ENCODE data around the gene TRMT61A. TPM values are rescaled to one million over a fixed set of nuclear protein-coding genes. Genes with fewer than 3 reads are reported as not detected.
"Not testable (repeated sequence)": the region's sequence is repeated elsewhere in the genome, so short reads cannot be mapped to it uniquely, and the experiment has no call there.

TRMT61A gene
- total RNA-seq, 1 experiment from 2014 or later, result 13.4 TPM

- DNase-seq, result peak; percentile 78
- H3K36me3 ChIP-seq (replicated peaks; ENCODE audit: control insufficient read depth, insufficient read depth, low read length), result peaks cover 10% of the 10 kb centered on the region
- peaks cover 15% of the 10 kb centered on the region for H3K27me3 ChIP-seq (ENCODE audit: control insufficient read depth, insufficient read depth, low read length)
- H3K4me3 ChIP-seq (ENCODE audit: insufficient read depth, low read depth, low read length), result no peak overlapping the region
Measured at GRCh38 chr14:103523575-103523954, 5.4 kb upstream of the TRMT61A start.

GRCh38 chr14:103524002-103524935 lies 4.7 kb upstream of the TRMT61A start:
- peaks cover 15% of the 10 kb centered on the region for H3K27me3 ChIP-seq (ENCODE audit: control insufficient read depth, insufficient read depth, low read length)
- peak; percentile 69 for DNase-seq
- peaks cover 9% of the 10 kb centered on the region for H3K36me3 ChIP-seq (replicated peaks; ENCODE audit: control insufficient read depth, insufficient read depth, low read length)
- H3K4me3 ChIP-seq (ENCODE audit: insufficient read depth, low read depth, low read length), result no peak overlapping the region

GRCh38 chr14:103525430-103526246 lies 3.4 kb upstream of the TRMT61A start:
- not testable (repeated sequence) for DNase-seq

GRCh38 chr14:103526247-103526913 lies 2.6 kb upstream of the TRMT61A start:
- H3K36me3 ChIP-seq (replicated peaks; ENCODE audit: control insufficient read depth, insufficient read depth, low read length), result no peaks in the 10 kb centered on the region; the same call in 1 of the 2 replicates
- H3K4me3 ChIP-seq (ENCODE audit: insufficient read depth, low read depth, low read length), result no peak overlapping the region
- DNase-seq, result no peak
- peaks cover 15% of the 10 kb centered on the region for H3K27me3 ChIP-seq (ENCODE audit: control insufficient read depth, insufficient read depth, low read length)

More at GRCh38 chr14:103525430-103526246, 3.4 kb upstream of the TRMT61A start:
- not testable (repeated sequence) for H3K4me3 ChIP-seq (ENCODE audit: insufficient read depth, low read depth, low read length); H3K36me3 ChIP-seq (replicated peaks; ENCODE audit: control insufficient read depth, insufficient read depth, low read length)
- H3K27me3 ChIP-seq (ENCODE audit: control insufficient read depth, insufficient read depth, low read length), result peaks cover 15% of the 10 kb centered on the region

- no peak for DNase-seq
- Histone ChIP-seq H3K36me3 (replicated peaks; ENCODE audit: control insufficient read depth, insufficient read depth, low read length) (no peaks in the 10 kb centered on the region; the same call in 1 of the 2 replicates), H3K4me3 (ENCODE audit: insufficient read depth, low read depth, low read length) (no peak overlapping the region), H3K27me3 (ENCODE audit: control insufficient read depth, insufficient read depth, low read length) (peaks cover 15% of the 10 kb centered on the region)
Measured at GRCh38 chr14:103526914-103527248, 2.1 kb upstream of the TRMT61A start.

- H3K4me3 ChIP-seq (ENCODE audit: insufficient read depth, low read depth, low read length), result no peak overlapping the region
Measured at GRCh38 chr14:103527408-103528145, 1.4 kb upstream of the TRMT61A start.

GRCh38 chr14:103528146-103528586 lies 830 bp upstream of the TRMT61A start:
- no peak for DNase-seq
- Histone ChIP-seq H3K36me3 (replicated peaks; ENCODE audit: control insufficient read depth, insufficient read depth, low read length) (no peaks in the 10 kb centered on the region; the same call in 1 of the 2 replicates), H3K27me3 (ENCODE audit: control insufficient read depth, insufficient read depth, low read length) (peaks cover 15% of the 10 kb centered on the region), H3K4me3 (ENCODE audit: insufficient read depth, low read depth, low read length) (peak overlapping the region; percentile 90)

More at GRCh38 chr14:103527408-103528145, 1.4 kb upstream of the TRMT61A start:
- no peak for DNase-seq
- H3K36me3 ChIP-seq (replicated peaks; ENCODE audit: control insufficient read depth, insufficient read depth, low read length), result no peaks in the 10 kb centered on the region; the same call in 1 of the 2 replicates
- peaks cover 15% of the 10 kb centered on the region for H3K27me3 ChIP-seq (ENCODE audit: control insufficient read depth, insufficient read depth, low read length)

GRCh38 chr14:103529383-103530365 lies 678 bp downstream of the TRMT61A start:
- peaks cover 1% of the 10 kb centered on the region; the same call in 1 of the 2 replicates for H3K27me3 ChIP-seq (ENCODE audit: control insufficient read depth, insufficient read depth, low read length)
- no peaks in the 10 kb centered on the region; the same call in 1 of the 2 replicates for H3K36me3 ChIP-seq (replicated peaks; ENCODE audit: control insufficient read depth, insufficient read depth, low read length)
- H3K4me3 ChIP-seq (ENCODE audit: insufficient read depth, low read depth, low read length), result peak overlapping the region; percentile 90
- no peak for DNase-seq

GRCh38 chr14:103530390-103530789 lies 1.4 kb downstream of the TRMT61A start:
- no peaks in the 10 kb centered on the region; the same call in 1 of the 2 replicates for H3K36me3 ChIP-seq (replicated peaks; ENCODE audit: control insufficient read depth, insufficient read depth, low read length)
- H3K27me3 ChIP-seq (ENCODE audit: control insufficient read depth, insufficient read depth, low read length), result no peaks in the 10 kb centered on the region
- DNase-seq, result peak; percentile 93
- no peak overlapping the region for H3K4me3 ChIP-seq (ENCODE audit: insufficient read depth, low read depth, low read length)

- no peak overlapping the region for H3K4me3 ChIP-seq (ENCODE audit: insufficient read depth, low read depth, low read length)
- H3K36me3 ChIP-seq (replicated peaks; ENCODE audit: control insufficient read depth, insufficient read depth, low read length), result no peaks in the 10 kb centered on the region; the same call in 1 of the 2 replicates
- H3K27me3 ChIP-seq (ENCODE audit: control insufficient read depth, insufficient read depth, low read length), result no peaks in the 10 kb centered on the region
- DNase-seq, result no peak
Measured at GRCh38 chr14:103530831-103531230, 1.8 kb downstream of the TRMT61A start.

GRCh38 chr14:103531421-103532215 lies 2.6 kb downstream of the TRMT61A start:
- no peak for DNase-seq
- no peak overlapping the region for H3K4me3 ChIP-seq (ENCODE audit: insufficient read depth, low read depth, low read length)
- H3K36me3 ChIP-seq (replicated peaks; ENCODE audit: control insufficient read depth, insufficient read depth, low read length), result no peaks in the 10 kb centered on the region; the same call in 1 of the 2 replicates
- H3K27me3 ChIP-seq (ENCODE audit: control insufficient read depth, insufficient read depth, low read length), result no peaks in the 10 kb centered on the region
